Natural killer cell (primary cell): Measurements from ENCODE around the gene CDK13. TPM values are rescaled to one million over a fixed set of nuclear protein-coding genes. Genes with fewer than 3 reads are reported as not detected.

Experiments used
- ATAC-seq, 3 donors: fragments of 150-1000 bp in 2 of 3; fragments of 200-7000 bp in 1 of 3; cut with Tn5 transposase; 1 replicate in 1 of 3; 2 replicates in 2 of 3; pipeline ENCODE4 v1.10.0; 2021; ENCODE audit warnings: mild to moderate bottlenecking in 2 of 3, moderate library complexity in 2 of 3
- DNase-seq, 2 donors: peaks; one replicate each; pipeline versions ENCODE4 v3.0.0 to v3.0.0-alpha.2; 2013 to 2021; ENCODE audit warnings: mixed read lengths in 1 of 2
- H3K27ac ChIP-seq: one replicate; pipeline ENCODE4 v1.5.1; 2013; ENCODE audit warnings: mild to moderate bottlenecking, low read length
- H3K27me3 ChIP-seq: one replicate; pipeline ENCODE4 v1.6.1; 2013; ENCODE audit warnings: low read length; ENCODE audit not compliant: control insufficient read depth, insufficient read depth
- H3K36me3 ChIP-seq: one replicate; pipeline ENCODE4 v1.6.1; 2013; ENCODE audit warnings: low read length; ENCODE audit not compliant: control insufficient read depth, insufficient read depth
- H3K4me1 ChIP-seq: one replicate; pipeline ENCODE4 v1.6.1; 2013; ENCODE audit warnings: low read length; ENCODE audit not compliant: control insufficient read depth, insufficient read depth
- H3K4me3 ChIP-seq: one replicate; pipeline ENCODE4 v1.5.1; 2013; ENCODE audit warnings: low read length
- H3K9me3 ChIP-seq: one replicate; pipeline ENCODE4 v1.6.1; 2013; ENCODE audit warnings: low read length; ENCODE audit not compliant: control insufficient read depth, insufficient read depth
- H3K27ac Mint-ChIP-seq, 2 donors: one replicate each; pipeline ENCODE4 v1.8.0; 2022; ENCODE audit warnings: mild to moderate bottlenecking in 2 of 2, mixed read lengths in 2 of 2, moderate library complexity in 1 of 2
- H3K27me3 Mint-ChIP-seq, 2 donors: one replicate each; pipeline ENCODE4 v1.8.0; 2022; ENCODE audit warnings: low read depth in 2 of 2, mixed read lengths in 2 of 2
- H3K36me3 Mint-ChIP-seq: one replicate; pipeline ENCODE4 v1.8.0; 2022; ENCODE audit warnings: mixed read lengths
- H3K4me1 Mint-ChIP-seq, 2 donors: one replicate each; pipeline ENCODE4 v1.8.0; 2022; ENCODE audit warnings: mixed read lengths in 2 of 2
- H3K4me3 Mint-ChIP-seq: one replicate; pipeline ENCODE4 v1.8.0; 2022; ENCODE audit warnings: mild to moderate bottlenecking, moderate library complexity, mixed read lengths
- H3K9me3 Mint-ChIP-seq, 2 donors: one replicate each; pipeline ENCODE4 v1.8.0; 2022; ENCODE audit warnings: mixed read lengths in 2 of 2
- WGBS: methylation state at CpG from one replicate; pipeline ENCODE4 v1.1.7; 2013; ENCODE audit warnings: missing lambda C conversion rate; ENCODE audit not compliant: insufficient coverage; 5-methylcytosine and 5-hydroxymethylcytosine counted together
- intact Hi-C: fragments of 100-400 bp; cut with micrococcal nuclease; formaldehyde crosslinking; loops from one replicate; pipeline ENCODE4 v1.14.2; 2022
- total RNA-seq, 4 donors: library from RNA; stranded (reverse); fragments of 120-200 nt in 1 of 4; gene quantifications; one replicate each; pipeline versions ENCODE4 v1.2.3 to v1.2.4, GENCODE V29; 2013 to 2022
- TF ChIP-seq, protein P1 (sequence below): fragments of 200-600 bp; IDR thresholded peaks from one replicate; pipeline ENCODE4 v1.8.0; 2022; ENCODE audit warnings: antibody characterized with exemption

CDK13 gene
- total RNA-seq, 3 donors from 2014 or later (not counting 1 experiment from before 2014, with no cell fraction given) = 149 to 179 (median 163) TPM

GRCh38 chr7:39924122-39924521 lies 25.9 kb upstream of the CDK13 start:
- Histone ChIP-seq H3K36me3 (no peaks in the 10 kb centered on the region), H3K9me3 (no peaks in the 10 kb centered on the region), H3K27ac (no peak overlapping the region), H3K4me3 (no peak overlapping the region), H3K4me1 (no peaks in the 10 kb centered on the region), H3K27me3 (no peaks in the 10 kb centered on the region)
- intact Hi-C loops = no loop called here
- ATAC-seq (no peak), DNase-seq (no peak)
- H3K36me3 Mint-ChIP-seq = no peaks in the 10 kb centered on the region
- TF ChIP-seq, protein P1, sequence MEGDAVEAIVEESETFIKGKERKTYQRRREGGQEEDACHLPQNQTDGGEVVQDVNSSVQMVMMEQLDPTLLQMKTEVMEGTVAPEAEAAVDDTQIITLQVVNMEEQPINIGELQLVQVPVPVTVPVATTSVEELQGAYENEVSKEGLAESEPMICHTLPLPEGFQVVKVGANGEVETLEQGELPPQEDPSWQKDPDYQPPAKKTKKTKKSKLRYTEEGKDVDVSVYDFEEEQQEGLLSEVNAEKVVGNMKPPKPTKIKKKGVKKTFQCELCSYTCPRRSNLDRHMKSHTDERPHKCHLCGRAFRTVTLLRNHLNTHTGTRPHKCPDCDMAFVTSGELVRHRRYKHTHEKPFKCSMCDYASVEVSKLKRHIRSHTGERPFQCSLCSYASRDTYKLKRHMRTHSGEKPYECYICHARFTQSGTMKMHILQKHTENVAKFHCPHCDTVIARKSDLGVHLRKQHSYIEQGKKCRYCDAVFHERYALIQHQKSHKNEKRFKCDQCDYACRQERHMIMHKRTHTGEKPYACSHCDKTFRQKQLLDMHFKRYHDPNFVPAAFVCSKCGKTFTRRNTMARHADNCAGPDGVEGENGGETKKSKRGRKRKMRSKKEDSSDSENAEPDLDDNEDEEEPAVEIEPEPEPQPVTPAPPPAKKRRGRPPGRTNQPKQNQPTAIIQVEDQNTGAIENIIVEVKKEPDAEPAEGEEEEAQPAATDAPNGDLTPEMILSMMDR = no peak
- H3K27me3 Mint-ChIP-seq = peaks cover 0 to 6% of the 10 kb centered on the region in 2 donors
- H3K9me3 Mint-ChIP-seq = no peaks in the 10 kb centered on the region
- WGBS = 95% methylated on average over 2 of the region's 2 CpGs
- no peaks in the 10 kb centered on the region for H3K4me1 Mint-ChIP-seq
- H3K4me3 Mint-ChIP-seq = no peak overlapping the region
- H3K27ac Mint-ChIP-seq = no peak overlapping the region

- no peaks in the 10 kb centered on the region for H3K4me1 ChIP-seq
- intact Hi-C loops = no loop called here
- H3K36me3 Mint-ChIP-seq = no peaks in the 10 kb centered on the region
- H3K9me3 ChIP-seq = no peaks in the 10 kb centered on the region
- no peak overlapping the region for H3K4me3 ChIP-seq
- H3K27me3 Mint-ChIP-seq = peaks cover 0 to 6% of the 10 kb centered on the region in 2 donors
- no peaks in the 10 kb centered on the region for H3K27me3 ChIP-seq
- no peak overlapping the region for H3K4me3 Mint-ChIP-seq
- no peaks in the 10 kb centered on the region for H3K36me3 ChIP-seq
- no peak for ATAC-seq
- DNase-seq = no peak
- H3K9me3 Mint-ChIP-seq = no peaks in the 10 kb centered on the region
- no peak overlapping the region for H3K27ac ChIP-seq
- no peak overlapping the region for H3K27ac Mint-ChIP-seq
- H3K4me1 Mint-ChIP-seq = no peaks in the 10 kb centered on the region
- TF ChIP-seq, protein P1 = no peak
Observed at GRCh38 chr7:39926111-39926510, 23.9 kb upstream of the CDK13 start.

DNA sequence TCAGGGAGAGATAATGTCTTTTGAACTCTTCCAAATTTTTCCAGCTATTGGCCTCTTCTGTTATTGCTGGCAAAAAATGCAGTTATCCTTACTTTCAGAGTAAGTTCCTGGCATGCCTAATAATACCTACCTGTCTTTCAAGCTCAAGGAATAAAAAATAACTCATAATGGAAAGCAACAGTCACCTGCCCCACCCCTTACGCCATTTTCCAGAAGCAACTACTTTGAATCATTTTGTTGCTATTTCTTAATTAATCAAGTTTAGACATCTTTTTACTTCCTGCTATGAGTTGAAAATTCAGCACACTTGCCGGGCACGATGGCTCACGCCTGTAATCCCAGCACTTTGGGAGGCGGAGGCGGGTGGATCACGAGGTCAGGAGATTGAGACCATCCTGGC lies 23.0 kb upstream of the CDK13 start:
- no peak for DNase-seq
- no peak for ATAC-seq
- H3K9me3 ChIP-seq = no peaks in the 10 kb centered on the region
- TF ChIP-seq, protein P1 = no peak
- H3K4me1 ChIP-seq = no peaks in the 10 kb centered on the region
- Mint-ChIP-seq H3K4me1 (no peaks in the 10 kb centered on the region), H3K27ac (no peak overlapping the region), H3K4me3 (no peak overlapping the region), H3K36me3 (no peaks in the 10 kb centered on the region), H3K27me3 (peaks cover 0 to 6% of the 10 kb centered on the region in 2 donors), H3K9me3 (no peaks in the 10 kb centered on the region)
- H3K4me3 ChIP-seq = no peak overlapping the region
- no peaks in the 10 kb centered on the region for H3K36me3 ChIP-seq
- WGBS = 90% methylated on average over 3 of the region's 7 CpGs
- intact Hi-C loops = no loop called here
- no peaks in the 10 kb centered on the region for H3K27me3 ChIP-seq
- H3K27ac ChIP-seq = no peak overlapping the region

DNA sequence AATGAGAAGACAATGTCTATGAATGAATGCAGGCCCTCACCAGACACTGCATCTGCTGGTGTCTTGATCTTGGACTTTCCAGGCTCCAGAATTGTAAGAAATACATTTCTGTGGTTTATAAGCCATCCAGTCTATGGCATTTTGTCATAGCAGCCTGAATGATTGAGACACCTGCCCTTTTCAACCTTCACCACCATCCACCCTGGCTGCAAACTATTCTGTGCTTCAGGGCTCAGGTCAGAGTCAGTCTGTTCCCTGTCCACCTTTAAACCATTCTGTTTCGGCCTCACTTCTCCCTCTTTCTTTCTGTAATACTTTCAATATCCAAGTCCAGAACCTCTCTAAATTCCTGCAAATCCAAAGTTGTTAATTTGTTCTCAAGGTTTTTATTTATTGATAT lies 15.9 kb upstream of the CDK13 start:
- Mint-ChIP-seq H3K4me3 (no peak overlapping the region), H3K36me3 (no peaks in the 10 kb centered on the region), H3K27me3 (no peaks in the 10 kb centered on the region), H3K9me3 (no peaks in the 10 kb centered on the region), H3K27ac (no peak overlapping the region), H3K4me1 (no peaks in the 10 kb centered on the region)
- intact Hi-C loops = no loop called here
- Histone ChIP-seq H3K4me1 (no peaks in the 10 kb centered on the region), H3K27ac (no peak overlapping the region), H3K4me3 (no peak overlapping the region), H3K36me3 (no peaks in the 10 kb centered on the region), H3K9me3 (no peaks in the 10 kb centered on the region), H3K27me3 (no peaks in the 10 kb centered on the region)
- ATAC-seq (no peak), DNase-seq (no peak)
- 93% methylated on average over 1 of the region's 1 CpG for WGBS
- TF ChIP-seq, protein P1 = no peak
